Right forelimb (tissue), 1 donor: ENCODE results near the gene GTSF1L.

Experiments
- DNase-seq: peaks from one replicate; pipeline ENCODE4 v3.0.0-alpha.2; 2018

The GTSF1L gene

DNA sequence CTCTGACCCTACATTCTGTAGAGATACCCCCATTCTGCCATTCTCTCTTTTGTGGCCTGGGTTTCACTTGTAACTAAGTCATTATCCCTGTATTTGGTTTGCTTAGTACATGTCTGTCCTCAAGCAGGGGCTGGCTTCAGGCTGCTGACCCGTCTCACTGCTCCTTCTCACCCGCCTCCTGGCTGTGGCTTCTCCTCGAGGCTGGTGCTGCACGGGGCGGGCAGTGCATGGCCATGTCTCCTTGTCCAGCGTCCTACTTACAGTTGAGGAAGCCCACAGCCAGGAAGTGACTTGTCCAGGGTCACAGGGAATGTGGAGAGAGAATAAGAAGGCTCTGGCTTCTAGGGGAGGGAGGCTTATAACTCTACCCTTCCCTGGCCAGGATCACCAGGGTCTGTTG, 11.3 kb downstream of the GTSF1L start:
- DNase-seq = no peak

DNA sequence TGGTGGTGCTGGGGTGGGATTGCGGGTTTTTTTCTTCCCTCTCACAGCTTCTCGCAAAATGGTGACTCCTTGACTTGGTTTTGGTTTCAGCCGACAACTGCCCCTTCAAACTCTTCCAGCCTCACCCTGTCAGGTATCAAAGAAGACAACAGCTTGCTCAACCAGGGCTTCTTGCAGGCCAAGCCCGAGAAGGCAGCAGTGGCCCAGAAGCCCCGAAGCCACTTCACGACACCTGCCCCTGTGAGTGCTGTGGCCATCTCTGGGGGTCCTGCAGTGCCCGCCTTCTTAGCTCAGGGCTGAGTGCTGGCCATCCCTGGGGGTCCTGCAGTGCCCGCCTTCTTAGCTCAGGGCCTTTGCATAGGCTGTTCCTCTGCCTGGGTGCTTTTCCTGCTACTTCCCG, 11.8 kb downstream of the GTSF1L start:
- DNase-seq = no peak

DNA sequence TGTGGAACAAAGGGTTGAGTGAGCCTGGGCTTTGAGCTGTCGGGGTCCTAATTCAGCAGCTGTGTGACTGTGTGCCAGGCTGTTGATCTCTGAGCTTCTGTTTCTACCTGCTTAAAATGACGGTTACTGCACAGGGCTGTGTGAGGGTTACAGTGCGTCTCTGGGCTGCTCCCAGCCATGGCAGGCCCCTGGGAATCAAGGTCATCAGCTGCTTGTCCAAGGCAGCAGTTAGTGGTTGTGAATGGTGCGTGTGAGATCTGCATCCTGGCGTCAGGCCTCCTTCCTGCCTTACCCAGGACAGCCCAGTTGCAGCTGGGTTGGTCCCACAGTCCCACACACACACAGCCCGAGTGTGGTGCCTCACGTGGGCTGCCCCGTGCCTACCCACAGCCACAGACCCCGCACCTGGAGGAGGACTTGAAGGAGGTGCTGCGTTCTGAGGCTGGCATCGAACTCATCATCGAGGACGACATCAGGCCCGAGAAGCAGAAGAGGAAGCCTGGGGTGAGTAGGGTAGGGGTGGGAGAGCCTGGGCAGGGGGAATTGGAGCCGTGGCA, 15.6 kb downstream of the GTSF1L start:
- DNase-seq = no peak

DNA sequence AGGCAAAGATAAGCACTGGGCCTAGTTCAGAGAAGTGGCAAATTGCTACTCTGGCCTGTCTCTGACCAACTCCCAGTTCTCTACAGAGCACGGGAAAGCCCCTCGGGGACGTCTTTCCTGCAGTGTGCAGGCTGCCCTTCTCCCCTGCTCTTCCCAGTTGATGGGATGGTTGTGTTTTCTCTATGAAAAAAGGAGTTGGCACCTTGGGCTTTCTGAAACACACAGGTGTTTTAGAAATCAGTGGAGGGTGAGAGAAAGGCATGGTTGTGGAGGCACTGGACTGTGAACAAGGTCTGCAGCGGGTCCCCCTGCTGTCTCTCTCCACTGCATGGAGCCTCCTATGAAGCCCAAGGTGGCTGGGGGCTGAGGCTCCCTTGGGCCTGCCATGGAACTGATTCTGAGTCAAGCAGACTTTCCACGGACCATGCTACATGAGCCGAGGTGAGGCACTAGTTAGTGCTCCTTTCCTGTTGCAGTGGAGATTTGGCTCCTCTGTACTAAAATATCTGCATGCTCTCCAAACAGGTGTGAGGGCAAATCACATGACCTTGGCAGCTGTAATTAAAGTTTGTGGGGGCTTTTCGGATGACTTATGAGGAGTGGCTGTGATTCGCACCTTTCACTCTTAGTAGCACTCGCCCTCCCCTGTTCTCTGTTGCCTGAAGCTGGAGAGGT, 16.3 kb downstream of the GTSF1L start:
- DNase-seq = no peak

DNA sequence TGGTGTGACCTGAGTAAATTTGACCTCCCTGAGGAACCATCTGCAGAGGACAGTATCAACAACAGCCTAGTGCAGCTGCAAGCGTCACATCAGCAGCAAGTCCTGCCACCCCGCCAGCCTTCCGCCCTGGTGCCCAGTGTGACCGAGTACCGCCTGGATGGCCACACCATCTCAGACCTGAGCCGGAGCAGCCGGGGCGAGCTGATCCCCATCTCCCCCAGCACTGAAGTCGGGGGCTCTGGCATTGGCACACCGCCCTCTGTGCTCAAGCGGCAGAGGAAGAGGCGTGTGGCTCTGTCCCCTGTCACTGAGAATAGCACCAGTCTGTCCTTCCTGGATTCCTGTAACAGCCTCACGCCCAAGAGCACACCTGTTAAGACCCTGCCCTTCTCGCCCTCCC, 24.3 kb downstream of the GTSF1L start:
- DNase-seq = no peak

DNA sequence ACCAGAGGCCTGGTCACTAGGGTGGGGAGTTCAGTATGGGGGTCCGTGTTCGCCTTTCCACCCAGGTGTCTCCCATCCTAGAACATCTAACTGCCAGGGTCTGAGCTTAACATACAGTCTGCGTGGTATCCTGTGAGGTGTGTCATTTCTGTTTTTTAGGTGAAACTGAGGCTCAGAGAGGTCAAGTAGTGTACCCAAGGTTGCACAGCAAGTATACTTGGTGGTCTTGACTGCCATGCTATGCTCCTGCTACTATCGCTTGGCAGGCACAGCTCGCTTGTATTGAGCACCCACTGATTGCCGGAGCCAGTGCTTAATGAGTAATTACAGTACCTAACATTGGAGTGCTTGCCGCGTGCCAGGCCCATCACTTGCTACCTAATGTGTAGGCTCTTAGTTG, 26.2 kb downstream of the GTSF1L start:
- no peak for DNase-seq

DNA sequence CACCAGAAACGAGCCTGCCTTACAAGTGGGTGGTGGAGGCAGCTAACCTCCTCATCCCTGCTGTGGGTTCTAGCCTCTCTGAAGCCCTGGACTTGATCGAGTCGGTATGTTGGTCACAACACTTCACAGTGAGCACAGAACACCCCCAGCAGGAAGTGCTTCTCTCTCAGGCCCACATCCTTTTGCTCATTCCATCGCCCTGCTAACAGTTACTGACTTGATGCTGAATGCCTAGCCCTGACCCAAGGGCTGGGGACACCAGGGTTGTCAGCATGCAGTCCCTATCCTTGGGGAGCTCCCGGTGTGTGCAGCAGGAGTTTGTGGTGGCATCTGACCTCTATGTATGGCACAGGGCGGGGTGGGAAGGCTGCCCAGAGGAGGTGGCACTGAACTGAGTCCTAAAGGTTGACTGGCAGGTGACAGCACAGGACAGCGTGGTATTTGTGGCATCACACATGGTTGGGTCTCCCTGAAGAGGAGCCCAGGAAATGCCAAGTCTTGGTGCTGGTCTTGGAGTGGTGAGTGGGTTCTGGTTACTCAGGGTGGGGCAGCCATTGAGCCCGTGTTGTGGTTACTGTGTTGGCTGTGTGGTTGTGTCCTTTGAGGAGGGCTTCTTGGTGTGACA, 26.7 kb downstream of the GTSF1L start:
- no peak for DNase-seq

DNA sequence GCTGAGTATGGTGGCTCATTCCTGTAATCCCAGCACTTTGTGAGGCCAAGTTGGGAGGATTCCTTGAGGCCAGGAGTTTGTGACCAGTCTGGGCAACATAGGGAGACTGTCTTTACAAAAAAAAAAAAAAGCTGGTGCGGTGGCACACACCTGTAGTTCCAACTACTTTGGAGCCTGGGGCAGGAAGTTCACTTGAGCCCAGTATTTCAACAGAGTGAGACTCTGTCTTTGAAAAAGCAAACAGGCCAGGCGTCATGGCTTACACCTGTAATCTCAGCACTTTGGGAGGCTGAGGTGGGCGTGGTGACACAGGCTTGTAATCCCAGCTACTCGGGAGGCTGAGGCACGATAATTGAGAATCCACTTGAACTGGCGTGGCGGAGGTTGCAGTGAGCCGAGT, 31.2 kb downstream of the GTSF1L start:
- no peak for DNase-seq

DNA sequence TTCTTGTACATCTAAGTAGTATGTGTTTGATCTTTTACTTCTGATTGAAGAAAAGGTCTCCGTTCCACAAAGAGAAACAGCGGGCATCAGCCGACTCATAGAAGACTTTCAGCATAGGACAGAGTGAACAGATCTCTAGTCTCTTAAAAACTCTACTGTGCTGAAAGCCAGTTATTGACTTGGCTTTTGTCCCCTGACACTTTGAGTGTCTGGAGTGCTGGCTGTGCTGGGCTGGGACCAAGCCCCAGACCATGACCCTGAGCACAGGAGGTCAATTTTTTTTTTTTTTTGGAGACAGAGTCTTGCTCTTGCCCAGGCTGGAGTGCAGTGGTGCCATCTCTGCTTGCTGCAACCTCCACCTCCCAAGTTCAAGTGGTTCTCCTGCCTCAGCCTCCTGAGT, 32.0 kb downstream of the GTSF1L start:
- DNase-seq = no peak

DNA sequence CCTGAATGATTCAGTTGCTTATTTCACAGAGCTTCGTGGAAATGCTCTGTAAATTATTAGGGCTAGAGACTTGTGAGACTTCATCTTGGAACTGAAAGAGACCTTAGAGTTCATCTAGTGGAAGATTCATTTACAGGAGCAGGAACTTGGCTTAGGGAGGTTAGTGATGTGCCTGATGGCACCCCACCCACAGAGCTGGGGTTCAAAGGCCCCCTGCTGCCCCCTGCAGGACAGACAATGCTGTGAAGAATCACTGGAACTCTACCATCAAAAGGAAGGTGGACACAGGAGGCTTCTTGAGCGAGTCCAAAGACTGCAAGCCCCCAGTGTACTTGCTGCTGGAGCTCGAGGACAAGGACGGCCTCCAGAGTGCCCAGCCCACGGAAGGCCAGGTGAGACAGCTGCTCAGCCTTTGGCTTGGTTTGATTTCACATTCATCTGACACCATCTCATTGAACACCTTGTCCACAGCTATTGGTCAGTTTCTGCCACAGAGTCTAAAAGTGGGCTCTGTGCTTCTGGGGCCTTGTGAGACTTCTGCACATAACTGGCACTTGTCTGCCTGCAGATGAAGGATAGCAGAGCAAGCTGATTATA, 34.8 kb downstream of the GTSF1L start:
- no peak for DNase-seq

DNA sequence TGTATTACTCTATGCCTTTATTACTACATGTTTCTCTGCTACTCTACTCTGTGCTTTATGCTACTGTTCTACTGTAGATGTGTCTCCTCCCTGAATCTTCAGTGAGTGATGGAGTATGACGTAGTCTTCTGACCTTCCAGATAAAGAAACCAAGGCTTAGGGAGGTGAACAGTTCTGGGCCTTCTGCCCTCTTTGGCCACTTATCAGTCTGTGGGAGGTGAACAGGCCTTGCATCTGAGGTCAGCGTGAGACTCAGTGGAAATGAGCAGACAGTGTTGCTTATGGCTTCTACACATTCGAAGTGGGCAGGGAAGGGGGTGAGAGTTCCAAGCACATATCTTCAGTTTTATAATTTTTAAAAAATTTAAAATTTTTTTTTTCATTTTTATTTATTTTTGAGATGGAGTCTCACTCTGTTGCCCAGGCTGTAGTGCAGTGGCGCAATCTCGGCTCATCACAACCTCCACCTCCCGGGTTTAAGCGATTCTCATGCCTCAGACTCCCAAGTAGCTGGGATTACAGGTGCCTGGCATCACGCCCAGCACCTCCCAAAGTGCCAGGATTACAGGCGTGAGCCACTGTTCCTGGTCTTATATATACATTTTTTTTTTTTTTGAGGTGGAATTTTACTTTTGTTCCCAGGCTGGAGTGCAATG, 35.7 kb downstream of the GTSF1L start:
- DNase-seq = no peak

DNA sequence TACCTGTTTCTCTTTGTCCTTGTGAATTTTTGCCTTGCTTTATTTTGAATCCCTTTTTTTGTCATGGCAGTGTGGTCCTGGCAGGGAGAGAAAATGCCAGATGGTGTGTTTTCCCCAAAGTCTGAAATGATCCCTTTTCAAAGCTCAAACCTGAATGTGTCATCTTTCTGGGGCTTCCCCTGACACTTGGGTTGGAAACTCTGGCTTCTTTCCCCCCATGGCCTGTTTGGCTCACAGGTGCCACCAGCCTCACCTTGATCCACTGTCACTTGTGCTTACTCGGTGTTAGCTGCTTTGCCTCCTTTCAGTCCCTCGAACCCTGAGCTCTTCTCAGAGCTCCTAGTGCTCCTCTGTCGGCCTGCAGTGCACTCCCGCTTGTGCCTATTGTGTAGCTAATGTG, 37.6 kb downstream of the GTSF1L start:
- DNase-seq = no peak

DNA sequence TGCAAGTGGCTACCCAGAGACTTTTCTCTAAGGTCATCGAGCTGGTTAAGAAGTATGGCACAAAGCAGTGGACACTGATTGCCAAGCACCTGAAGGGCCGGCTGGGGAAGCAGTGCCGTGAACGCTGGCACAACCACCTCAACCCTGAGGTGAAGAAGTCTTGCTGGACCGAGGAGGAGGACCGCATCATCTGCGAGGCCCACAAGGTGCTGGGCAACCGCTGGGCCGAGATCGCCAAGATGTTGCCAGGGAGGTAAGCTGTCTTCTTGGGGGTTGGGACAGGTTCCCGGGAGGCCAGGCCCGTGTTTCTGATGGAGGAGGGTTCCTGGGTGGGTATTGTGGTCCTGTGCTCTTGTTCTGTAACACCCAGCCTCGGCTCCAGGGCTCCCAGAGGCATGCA, 40.0 kb downstream of the GTSF1L start:
- no peak for DNase-seq

DNA sequence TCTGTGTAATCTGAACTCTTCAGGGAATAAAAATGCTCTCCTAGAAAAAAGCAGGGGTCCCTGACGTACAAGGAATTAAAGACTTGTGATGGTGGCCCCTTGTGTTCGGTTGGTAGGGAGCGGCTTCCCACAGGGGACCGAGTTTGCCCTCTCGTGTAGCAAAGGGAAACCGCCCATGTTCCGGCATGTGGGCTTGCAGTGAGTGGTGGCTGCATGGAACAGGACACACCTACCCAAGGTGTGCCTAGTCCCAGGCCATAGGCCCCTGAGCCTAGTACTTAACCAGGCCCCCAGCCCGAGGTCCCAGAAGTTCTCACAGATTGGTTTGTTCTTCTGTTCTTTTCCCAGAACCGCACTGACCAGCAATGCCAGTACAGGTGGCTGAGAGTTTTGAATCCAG, 44.4 kb downstream of the GTSF1L start:
- no peak for DNase-seq

DNA sequence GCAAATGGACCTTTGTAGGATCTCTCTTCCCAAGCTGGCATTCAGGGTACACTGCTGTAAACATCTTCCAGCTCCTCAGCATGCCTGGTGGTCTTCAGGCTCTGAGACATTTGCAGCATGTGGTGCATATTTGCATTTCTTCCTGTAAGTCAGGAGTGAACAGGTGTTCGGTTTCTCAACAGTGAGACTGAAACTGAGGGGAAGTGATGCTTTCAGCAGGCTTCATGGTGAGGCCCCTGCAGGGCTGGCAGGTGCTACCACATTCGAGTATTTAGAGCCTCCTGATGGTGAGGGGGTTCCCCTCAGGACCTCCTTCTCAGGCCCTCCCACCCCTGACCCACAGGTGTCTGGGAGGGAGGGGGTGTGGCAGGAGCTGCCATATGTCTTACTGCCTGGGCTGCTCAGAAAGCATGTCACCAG, 44.8 kb downstream of the GTSF1L start:
- DNase-seq = no peak

DNA sequence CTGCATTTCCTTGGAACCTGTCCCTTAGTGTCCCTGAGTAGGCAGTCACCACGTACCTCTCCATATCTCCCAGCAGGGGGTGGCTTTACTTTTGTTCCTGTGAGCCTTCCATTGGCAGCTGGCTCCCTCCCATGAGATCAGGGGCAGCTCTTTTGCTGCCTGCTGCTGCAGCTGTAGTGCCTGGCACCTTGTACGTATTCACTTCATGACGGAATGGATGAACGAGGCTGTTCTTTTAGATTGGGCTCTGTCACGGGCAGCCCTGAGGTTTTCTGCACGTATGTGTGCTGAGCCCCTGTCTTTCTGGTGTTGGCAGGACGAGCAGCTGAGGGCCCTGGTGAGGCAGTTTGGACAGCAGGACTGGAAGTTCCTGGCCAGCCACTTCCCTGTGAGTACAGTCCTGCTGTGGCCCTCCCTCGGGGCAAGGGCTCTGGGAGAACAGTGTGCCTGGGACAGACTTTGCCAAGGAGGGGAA, 45.3 kb downstream of the GTSF1L start:
- DNase-seq = no peak

DNA sequence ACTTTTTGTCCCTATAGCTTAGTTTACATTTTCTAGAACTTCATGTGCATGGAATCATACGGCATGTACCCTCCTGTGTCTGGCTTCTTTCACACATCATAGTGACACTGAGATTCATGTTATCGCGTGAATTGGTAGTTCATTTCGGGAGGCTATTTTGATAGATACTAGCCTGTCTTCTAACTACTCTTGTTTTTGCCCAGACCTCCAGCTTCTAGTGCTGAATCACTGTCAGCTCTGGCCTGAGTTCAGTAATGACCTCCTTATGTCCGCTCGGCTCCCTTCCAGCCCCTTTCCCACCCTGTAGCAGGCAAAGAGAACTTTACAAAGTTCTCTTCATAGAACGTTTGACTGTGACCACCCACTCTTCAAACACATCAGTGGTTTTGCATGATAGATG, 45.8 kb downstream of the GTSF1L start:
- DNase-seq = no peak

DNA sequence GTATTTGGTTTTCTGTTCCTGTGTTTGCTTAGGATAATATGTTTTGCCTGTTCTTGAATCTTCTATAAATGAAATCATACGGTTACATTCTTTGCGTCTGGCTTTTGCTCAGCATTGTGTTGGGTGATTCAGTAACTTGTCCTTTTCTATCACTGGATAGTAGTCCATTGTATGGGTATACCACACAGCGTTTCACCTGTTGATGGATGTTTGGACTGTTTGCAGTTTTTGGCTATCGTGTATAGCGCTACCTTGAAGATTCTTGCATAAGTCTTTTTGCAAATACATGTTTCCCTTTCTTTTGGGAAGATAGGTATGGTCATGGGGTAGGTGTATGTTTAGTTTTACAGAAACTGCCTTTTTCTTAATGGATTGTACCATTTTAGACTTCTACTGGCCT, 50.4 kb downstream of the GTSF1L start:
- no peak for DNase-seq
